IMR-90 (cell line): ENCODE data around the gene PITHD1.

Experiments
- MAZ ChIP-seq: IDR thresholded peaks from 2 replicates; pipeline ENCODE4 v1.6.1; 2012; ENCODE audit warnings: low read depth, mild to moderate bottlenecking, low read length, improper control_type of control experiment, moderate library complexity, borderline replicate concordance
- POLR2A ChIP-seq: IDR thresholded peaks from 2 replicates; pipeline ENCODE4 v1.6.1; 2012; ENCODE audit warnings: mild to moderate bottlenecking, low read depth, low read length
- TF ChIP-seq, protein P1 (sequence below): conservative IDR thresholded peaks from 2 replicates; pipeline ENCODE4 v1.5.1; 2012; ENCODE audit warnings: mild to moderate bottlenecking, low read depth, low read length, improper control_type of control experiment

DNA sequence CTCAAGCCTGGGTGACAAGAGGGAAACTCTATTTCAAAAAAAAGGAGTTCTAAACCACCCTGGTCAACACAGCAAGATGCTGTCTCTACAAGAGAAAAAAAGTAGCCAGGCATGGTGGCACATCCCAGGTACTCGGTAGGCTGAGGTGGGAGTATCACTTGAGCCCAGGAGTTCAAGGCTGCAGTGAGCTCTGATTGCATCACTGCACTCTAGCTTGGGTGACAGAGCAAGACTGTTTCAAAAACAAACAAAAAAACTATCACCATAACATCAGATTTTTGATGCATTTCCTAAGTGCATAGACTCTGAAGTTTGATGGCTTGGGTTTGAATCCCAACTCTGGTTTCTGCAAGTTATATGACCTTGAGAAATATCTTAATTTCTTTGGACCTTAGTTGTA lies 25.3 kb upstream of the PITHD1 start:
- TF ChIP-seq, protein P1, sequence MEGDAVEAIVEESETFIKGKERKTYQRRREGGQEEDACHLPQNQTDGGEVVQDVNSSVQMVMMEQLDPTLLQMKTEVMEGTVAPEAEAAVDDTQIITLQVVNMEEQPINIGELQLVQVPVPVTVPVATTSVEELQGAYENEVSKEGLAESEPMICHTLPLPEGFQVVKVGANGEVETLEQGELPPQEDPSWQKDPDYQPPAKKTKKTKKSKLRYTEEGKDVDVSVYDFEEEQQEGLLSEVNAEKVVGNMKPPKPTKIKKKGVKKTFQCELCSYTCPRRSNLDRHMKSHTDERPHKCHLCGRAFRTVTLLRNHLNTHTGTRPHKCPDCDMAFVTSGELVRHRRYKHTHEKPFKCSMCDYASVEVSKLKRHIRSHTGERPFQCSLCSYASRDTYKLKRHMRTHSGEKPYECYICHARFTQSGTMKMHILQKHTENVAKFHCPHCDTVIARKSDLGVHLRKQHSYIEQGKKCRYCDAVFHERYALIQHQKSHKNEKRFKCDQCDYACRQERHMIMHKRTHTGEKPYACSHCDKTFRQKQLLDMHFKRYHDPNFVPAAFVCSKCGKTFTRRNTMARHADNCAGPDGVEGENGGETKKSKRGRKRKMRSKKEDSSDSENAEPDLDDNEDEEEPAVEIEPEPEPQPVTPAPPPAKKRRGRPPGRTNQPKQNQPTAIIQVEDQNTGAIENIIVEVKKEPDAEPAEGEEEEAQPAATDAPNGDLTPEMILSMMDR, result no peak
- no peak for TF ChIP-seq POLR2A
- no peak for TF ChIP-seq MAZ
